ENCODE data around the gene SNRNP48. TPM values are rescaled to one million over a fixed set of nuclear protein-coding genes. Genes with fewer than 3 reads are reported as not detected.

The SNRNP48 gene
- total and polyA plus RNA-seq, 2 donors (not counting 3 experiments of a cell fraction or from before 2014, with no cell fraction given): 4.2 to 13.2 TPM

DNA sequence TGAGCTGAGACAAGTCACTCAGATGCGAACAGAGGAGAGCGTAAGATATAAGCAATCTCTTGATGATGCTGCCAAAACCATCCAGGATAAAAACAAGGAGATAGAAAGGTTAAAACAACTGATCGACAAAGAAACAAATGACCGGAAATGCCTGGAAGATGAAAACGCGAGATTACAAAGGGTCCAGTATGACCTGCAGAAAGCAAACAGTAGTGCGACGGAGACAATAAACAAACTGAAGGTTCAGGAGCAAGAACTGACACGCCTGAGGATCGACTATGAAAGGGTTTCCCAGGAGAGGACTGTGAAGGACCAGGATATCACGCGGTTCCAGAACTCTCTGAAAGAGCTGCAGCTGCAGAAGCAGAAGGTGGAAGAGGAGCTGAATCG is 9.5 kb upstream of the SNRNP48 start:
- Histone ChIP-seq H4K20me1 (replicated peaks; ENCODE audit: control insufficient read depth, extremely low read depth, insufficient read depth, low read length) (no peaks in the 10 kb centered on the region), H3K79me2 (ENCODE audit: control insufficient read depth, insufficient read depth, low read length) (no peaks in the 10 kb centered on the region), H3K27me3 (ENCODE audit: control insufficient read depth in 2 of 2, insufficient read depth in 2 of 2, low read length in 2 of 2) (peaks cover 15 to 20% of the 10 kb centered on the region in 2 experiments), H3K4me2 (ENCODE audit: insufficient read depth, low read length) (no peak overlapping the region), H3K4me3 (replicated peaks in 1 of 3; ENCODE audit: insufficient read depth in 1 of 3, low read depth in 1 of 3, low read length in 3 of 3) (no peak overlapping the region), H3K36me3 (ENCODE audit: control insufficient read depth in 2 of 2, extremely low read depth in 1 of 2, insufficient read depth in 2 of 2, low read length in 2 of 2) (no peaks in the 10 kb centered on the region), H2AFZ (ENCODE audit: low read depth, low read length) (no peak overlapping the region), H3K9me1 (replicated peaks; ENCODE audit: control insufficient read depth, extremely low read depth, insufficient read depth, low read length) (no peaks in the 10 kb centered on the region), H3K4me1 (ENCODE audit: control insufficient read depth, extremely low read depth, insufficient read depth, low read length) (no peaks in the 10 kb centered on the region), H3K27ac (ENCODE audit: insufficient read depth, low read depth, low read length) (no peak overlapping the region), H3K9me3 (replicated peaks; ENCODE audit: control insufficient read depth, insufficient read depth, low read length) (no peaks in the 10 kb centered on the region), H3K9ac (replicated peaks; ENCODE audit: extremely low read depth, insufficient read depth, low read length) (no peak overlapping the region)
- no peak for FAIRE-seq
- CTCF ChIA-PET: interaction anchor here (1.1 kb wide), 1 partner anchor 12 kb away, joined by 3 read pairs; no protein-coding TSS in a partner anchor
- dilution Hi-C loops (cut with MboI; ENCODE audit: extremely low pct_ligation_motif_present, low sequenced_read_pairs): no loop called here
- DNase-seq (ENCODE audit: low read depth, low spot score): no peak
- intact Hi-C loops (cut with micrococcal nuclease): no loop called here
- BruUV-seq (replicated peaks): no TSS peak
- TF ChIP-seq POLR2AphosphoS5 (IDR thresholded peaks at IDR 0.05; ENCODE audit: insufficient read depth, low read depth, low read length) (no peak), MYC (IDR thresholded peaks at IDR 0.05; ENCODE audit: low read depth, low read length) (no peak), FOS (IDR thresholded peaks at IDR 0.05; ENCODE audit: borderline replicate concordance, insufficient read depth, low read length) (no peak), EZH2 (IDR thresholded peaks at IDR 0.05; ENCODE audit: borderline replicate concordance, low read depth, low read length, severe bottlenecking) (no peak), GATA2 (IDR thresholded peaks at IDR 0.05; ENCODE audit: insufficient read depth, insufficient read length, low read depth, low read length) (no peak), JUN (IDR thresholded peaks at IDR 0.05; ENCODE audit: borderline replicate concordance, insufficient read depth, insufficient read length, low read depth) (no peak), POLR2A (IDR thresholded peaks at IDR 0.05; ENCODE audit: low read depth, low read length) (no peak)
- TF ChIP-seq, protein P1, sequence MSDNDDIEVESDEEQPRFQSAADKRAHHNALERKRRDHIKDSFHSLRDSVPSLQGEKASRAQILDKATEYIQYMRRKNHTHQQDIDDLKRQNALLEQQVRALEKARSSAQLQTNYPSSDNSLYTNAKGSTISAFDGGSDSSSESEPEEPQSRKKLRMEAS (IDR thresholded peaks at IDR 0.05; ENCODE audit: insufficient read depth, insufficient read length): no peak
- TF ChIP-seq, protein P2, sequence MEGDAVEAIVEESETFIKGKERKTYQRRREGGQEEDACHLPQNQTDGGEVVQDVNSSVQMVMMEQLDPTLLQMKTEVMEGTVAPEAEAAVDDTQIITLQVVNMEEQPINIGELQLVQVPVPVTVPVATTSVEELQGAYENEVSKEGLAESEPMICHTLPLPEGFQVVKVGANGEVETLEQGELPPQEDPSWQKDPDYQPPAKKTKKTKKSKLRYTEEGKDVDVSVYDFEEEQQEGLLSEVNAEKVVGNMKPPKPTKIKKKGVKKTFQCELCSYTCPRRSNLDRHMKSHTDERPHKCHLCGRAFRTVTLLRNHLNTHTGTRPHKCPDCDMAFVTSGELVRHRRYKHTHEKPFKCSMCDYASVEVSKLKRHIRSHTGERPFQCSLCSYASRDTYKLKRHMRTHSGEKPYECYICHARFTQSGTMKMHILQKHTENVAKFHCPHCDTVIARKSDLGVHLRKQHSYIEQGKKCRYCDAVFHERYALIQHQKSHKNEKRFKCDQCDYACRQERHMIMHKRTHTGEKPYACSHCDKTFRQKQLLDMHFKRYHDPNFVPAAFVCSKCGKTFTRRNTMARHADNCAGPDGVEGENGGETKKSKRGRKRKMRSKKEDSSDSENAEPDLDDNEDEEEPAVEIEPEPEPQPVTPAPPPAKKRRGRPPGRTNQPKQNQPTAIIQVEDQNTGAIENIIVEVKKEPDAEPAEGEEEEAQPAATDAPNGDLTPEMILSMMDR (IDR thresholded peaks at IDR 0.05; ENCODE audit: extremely low read depth in 1 of 2, insufficient read depth in 1 of 2, low read depth in 1 of 2, low read length in 2 of 2): no peak
- POLR2A ChIA-PET: no interaction called here

Data from endothelial cell of umbilical vein (primary cell).